Activated CD8-positive, alpha-beta memory T cell treated with anti-CD3 and anti-CD28 coated beads for 48 hours (primary cell): Measurements from ENCODE around the gene NRF1.

Experiments used
- DNase-seq, 3 experiments: peaks; one replicate each; pipeline ENCODE4 v3.0.0-alpha.2; 2020; ENCODE audit warnings: low read depth in 2 of 3, low spot score in 2 of 3

Gene NRF1

GRCh38 chr7:129678606-129679005, 67.1 kb downstream of the NRF1 start:
- DNase-seq = no peak

- DNase-seq = no peak
Observed at GRCh38 chr7:129680400-129680799, 68.9 kb downstream of the NRF1 start.

DNA sequence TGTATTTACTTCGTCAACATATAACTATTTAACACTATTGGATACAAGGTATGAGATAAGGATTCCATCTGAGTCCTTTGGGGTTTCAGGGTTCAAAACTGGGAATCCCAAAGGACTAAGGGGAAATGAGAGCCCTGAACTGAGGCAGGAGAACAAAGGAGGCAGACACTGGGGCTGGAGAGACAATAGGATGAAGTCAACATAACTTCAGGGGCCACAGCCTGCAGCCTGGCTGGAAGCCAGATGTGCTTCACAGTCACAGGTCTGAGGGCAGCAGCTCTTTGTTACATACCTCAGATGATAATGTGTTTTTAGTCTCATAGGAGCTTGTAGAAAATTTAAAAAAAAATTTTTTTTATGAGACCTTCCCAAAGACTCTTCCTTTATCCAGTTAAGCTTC, 73.3 kb downstream of the NRF1 start:
- no peak for DNase-seq

- DNase-seq = no peak
Observed at GRCh38 chr7:129686063-129686462, 74.5 kb downstream of the NRF1 start.

GRCh38 chr7:129688503-129689222, 77.1 kb downstream of the NRF1 start:
- DNase-seq = no peak

DNA sequence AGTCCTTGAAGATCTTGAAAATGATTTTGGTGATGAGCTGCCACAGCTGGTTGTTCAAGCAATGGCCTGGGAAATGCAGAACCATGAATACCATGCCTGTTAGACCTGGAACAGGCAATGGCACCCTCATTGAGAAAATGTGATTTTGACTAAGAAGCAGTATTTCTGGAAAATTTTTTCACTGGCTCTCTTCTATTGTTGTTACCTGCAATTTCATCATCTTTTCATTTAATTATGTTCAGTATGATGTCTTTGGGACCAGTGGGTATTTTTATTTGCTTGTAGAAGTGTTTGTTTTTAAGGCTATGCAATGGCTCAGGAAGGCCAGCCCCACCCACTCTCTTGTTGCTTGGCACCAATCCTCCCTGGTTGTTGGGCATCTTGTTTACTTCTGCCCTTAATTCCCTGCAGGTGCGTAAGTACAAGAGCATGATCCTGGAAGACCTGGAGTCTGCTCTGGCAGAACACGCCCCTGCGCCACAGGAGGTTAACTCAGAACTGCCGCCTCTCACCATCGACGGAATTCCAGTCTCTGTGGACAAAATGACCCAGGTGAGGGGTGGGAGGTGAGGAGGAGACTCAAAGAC, 78.6 kb downstream of the NRF1 start:
- DNase-seq = no peak

DNA sequence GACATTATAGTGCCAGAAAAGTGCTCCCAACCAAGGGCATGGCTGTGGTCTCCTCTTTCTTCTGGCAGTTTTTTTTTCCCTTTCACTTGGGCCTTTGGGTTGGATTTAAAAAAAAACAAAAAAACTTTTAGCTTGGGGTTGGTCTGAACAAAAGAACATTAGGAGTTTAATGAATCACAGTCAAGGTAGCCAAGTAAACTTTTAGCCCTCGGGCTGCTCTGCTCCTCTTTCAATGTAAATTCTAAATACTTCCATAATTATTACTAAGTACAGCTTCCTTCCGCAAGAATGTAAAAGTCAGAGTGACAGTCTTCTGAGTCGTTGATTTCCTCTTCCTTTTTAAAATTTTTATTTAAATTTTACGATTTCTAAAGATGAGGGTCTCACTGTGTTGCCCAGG, 79.2 kb downstream of the NRF1 start:
- no peak for DNase-seq

GRCh38 chr7:129698516-129699418, 87.2 kb downstream of the NRF1 start:
- DNase-seq = no peak

- no peak for DNase-seq
Observed at GRCh38 chr7:129702316-129702715, 90.8 kb downstream of the NRF1 start.

DNA sequence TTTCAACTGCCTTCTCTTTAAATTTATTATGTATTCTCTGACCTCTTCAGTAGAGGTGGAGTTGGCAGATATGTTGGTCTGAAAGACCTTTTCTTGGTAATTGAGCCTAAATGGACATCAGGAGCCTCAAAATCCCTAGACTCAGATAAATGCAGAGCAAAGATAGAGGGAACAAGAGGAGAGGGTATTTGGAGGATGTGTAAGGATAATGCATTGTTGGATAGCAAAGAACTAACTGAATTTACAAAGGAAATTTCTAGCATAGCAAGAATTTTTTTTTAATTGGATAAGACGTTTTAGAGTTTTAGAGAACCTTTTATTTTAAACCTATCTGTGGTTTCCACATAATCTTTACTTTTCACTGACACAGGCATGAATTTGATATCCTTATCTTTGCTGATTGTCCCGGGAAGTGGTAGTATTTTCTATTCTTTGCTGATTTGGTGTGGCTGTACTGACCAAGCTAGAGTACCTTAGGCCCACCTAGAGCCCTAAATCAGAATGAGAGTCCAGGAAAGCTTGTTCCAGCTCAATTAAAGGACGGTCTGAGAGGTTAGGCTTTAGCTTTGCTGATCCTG, 91.3 kb downstream of the NRF1 start:
- no peak for DNase-seq

DNA sequence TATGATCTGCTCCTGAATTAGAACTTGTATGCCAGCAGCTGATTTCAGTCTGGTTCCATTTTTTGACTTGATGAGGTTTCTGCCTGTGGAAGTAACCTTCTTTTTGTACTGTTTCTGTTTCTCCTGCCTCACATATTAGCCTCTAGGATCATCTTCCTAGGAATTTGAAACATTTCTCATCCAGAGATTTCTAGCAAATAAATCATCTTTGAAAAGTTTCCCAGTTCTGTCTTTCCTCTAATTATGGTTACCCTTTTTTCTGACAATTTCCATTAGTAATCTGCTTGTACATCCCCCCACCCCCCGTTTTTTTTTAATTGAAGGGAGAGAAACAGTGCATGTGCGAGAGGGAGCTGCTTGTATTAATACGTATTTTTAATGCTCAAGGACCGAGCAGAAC, 92.2 kb downstream of the NRF1 start:
- DNase-seq = no peak

DNA sequence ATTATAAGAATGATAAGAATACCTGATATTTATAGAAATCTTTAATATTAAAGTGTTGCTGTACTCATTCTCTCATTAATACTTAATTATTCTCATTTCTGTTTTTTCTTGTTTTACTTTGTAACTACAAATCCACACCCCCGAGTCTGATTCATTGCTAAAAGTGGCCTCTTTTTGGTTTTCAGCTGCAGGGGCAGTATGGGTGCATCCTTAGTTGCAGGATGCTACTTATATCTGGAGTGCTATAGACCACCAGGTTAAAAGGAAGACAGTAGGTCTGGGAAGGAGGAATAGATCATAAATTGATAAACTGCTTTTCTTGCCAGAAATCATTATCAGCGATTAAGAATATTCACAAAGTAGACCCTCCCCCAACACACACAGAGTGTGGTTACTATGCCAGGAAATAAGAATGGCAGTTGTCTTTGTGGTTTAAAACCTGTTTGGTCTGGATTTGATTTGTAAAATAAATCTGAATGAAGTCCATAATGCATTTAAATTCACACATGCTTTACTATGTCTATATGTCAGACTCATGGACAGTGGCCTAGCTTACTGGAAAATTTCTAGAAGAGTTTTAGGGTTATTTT, 96.5 kb downstream of the NRF1 start:
- DNase-seq = no peak

DNA sequence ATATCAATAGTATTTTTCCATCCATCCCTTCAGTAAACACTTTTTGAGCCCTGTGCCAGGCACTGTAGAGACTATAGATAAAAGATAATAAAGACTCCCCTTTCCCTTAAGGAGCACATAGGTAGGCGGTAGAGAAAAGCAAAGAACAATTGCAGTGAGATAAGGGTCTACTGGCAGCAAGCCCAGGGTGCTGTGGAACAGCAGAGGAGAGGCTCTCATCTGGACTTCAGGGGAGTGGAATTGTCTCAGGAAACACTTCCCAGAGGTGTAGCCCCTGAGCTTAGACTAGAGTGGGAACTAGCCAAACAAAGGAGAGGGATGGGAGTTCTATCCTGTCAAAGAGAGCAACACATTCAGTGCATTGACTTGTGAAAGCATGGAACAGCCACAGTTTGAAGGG, 102.0 kb downstream of the NRF1 start:
- no peak for DNase-seq

DNA sequence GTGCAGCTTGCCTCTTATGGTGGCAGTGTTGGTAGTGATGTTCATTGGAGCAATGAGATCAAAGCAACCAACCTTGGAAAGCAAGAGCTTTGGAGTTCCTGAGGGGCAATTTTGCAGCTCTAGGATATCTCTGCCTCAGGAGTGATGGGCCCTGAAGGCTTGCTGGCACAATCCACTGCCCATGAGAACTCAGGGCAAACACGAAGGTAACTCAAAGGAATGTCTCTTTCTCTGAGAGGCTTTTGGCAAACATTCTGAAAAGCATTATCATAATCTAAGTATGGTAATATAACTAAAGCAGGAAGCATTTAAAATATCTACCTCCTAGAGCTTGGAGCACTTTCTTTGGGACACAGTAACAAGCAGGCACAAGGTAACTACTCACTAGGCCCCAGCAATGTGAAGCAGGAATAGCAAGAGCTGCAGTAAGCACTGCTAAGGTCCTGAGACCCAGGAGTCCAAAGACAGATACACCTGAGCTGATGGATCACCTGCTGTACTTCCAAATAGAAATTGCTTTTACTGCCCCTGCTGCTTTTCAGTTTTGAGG, 103.1 kb downstream of the NRF1 start:
- no peak for DNase-seq

GRCh38 chr7:129719980-129720732, 108.6 kb downstream of the NRF1 start:
- DNase-seq = no peak

- DNase-seq = no peak
Observed at GRCh38 chr7:129721068-129721467, 109.5 kb downstream of the NRF1 start.

DNA sequence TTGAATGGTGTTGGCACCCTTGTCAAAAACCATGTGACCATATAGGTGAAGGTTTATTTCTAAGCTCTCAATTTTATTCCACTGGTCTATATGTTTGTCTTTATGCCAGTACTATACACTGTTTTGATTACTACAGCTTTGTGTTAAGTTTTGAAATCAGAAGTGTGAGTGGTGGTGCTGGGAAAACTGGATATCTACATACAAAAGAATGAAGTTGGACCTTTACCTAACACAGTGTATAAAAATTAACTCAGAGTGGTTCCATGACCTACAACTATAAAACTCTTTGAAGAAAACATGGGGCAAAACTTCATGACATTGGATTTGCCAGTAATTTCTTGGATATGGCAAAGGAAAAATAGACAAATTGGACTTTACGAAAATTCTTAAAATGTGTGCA, 112.2 kb downstream of the NRF1 start:
- no peak for DNase-seq

DNA sequence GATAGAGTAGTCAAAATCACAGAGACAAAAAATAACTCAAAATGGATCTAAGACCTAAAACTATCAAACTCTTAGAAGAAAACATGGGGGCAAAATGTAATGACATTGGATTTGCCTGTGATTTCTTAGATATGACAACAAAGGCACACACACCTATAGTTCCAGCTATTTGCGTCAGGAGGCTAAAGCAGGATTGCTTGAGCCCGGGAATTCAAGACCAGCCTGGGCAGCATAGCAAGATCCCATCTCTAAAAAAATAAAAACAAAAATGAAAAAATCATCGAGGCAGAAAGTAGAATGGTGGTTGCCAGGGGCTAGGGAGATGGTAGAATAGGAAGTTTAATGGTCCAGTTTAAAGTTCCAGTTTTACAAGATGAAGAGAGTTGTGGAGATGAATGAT, 113.3 kb downstream of the NRF1 start:
- no peak for DNase-seq

GRCh38 chr7:129728875-129729467, 117.5 kb downstream of the NRF1 start:
- no peak for DNase-seq

DNA sequence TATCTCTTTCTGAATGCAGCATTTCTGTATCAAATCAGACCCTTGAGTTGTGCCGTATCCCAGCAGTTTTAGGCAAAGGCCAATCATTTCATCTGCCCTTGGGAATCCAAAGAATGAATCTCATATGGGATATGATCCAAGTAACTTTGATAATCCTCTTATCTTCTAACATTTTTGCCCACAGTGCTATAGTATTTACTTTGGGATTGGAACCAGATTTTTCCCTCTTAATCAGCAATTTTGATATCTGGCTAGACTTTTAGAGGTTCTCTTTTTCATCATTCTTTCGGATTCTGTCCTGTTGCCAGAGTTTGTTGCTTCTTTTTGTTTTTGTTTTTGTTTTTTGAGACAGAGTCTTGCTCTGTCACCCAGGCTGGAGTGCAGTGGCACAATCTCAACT, 118.0 kb downstream of the NRF1 start:
- DNase-seq = no peak
